HG02973 (cell line): ENCODE measurements around the gene C19orf44.
A peak's percentile ranks its signal among the peaks of the same experiment; 100 is the strongest.
"Not testable (repeated sequence)": the region's sequence is repeated elsewhere in the genome, so short reads cannot be mapped to it uniquely, and the experiment has no call there.

Experiments used
- ATAC-seq: cut with Tn5 transposase; IDR thresholded peaks from one replicate; pipeline ENCODE4 v1.9.1; 2021; ENCODE audit warnings: moderate library complexity; ENCODE audit not compliant: unreplicated experiment

C19orf44 gene

DNA sequence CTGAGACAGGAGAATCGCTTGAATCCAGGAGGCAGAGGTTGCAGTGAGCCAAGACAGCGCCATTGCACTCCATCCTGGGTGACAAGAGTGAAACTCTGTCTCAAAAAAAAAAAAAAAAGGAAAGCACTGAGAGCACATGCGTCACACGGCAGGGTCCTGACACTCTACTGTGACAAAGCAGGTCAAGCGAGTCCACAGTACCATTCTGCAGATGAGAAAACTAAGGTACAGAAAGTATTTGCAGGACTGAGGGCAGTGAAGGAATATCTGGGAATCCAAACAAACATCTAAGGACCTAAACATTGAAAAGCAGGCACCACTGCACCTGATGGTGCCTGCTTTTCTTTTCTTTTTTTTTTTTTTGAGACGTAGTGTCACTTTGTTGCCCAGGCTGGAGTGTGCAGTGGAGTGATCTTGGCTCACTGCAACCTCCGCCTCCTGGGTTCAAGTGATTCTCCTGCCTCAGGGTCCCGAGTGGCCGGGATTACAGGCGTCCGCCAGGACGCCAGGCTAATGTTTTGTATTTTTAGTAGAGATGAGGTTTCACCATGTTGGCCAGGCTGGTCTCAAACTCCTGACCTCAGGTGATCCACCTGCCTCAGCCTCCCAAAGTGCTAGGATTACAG is 29.3 kb upstream of the C19orf44 start:
- not testable (repeated sequence) for ATAC-seq

DNA sequence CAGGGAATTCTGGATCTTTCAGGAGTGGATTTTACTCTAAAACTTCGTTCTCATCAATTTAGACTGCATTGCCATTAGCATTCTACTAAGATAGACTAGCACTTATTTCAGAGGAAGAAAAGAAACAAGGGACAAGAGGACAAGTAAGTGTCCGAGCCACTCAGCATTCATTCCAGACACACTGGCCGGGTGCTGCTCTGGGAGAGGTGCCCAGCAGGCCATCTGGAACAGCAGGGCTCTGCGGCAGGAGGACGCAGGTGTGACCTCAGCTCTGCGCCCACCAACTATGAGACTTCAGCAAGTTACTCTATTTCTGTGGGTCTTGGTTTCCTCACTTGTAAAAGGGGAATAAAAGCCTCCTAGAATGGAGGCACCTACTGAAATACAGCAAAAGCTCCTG is 28.6 kb upstream of the C19orf44 start:
- ATAC-seq, result no peak

- ATAC-seq, result no peak
Observed at GRCh38 chr19:16470541-16470910, 25.7 kb upstream of the C19orf44 start.

GRCh38 chr19:16470911-16471811 is 25.0 kb upstream of the C19orf44 start:
- ATAC-seq, result peak; percentile 25

DNA sequence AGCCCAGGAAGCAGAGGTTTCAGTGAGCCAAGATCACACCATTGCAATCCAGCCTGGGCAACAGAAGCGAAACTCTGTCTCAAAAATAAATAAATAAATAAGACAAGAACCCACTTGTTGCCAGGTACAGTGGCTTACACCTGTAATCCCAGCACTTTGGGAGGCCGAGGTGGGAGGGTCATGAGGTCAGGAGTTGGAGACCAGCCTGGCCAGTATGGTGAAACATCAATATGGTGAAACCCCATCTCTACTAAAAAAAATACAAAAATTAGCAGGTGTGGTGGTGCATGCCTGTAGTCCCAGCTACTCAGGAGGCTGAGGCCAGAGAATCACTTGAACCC is 23.7 kb upstream of the C19orf44 start:
- ATAC-seq, result not testable (repeated sequence)

- no peak for ATAC-seq
Observed at GRCh38 chr19:16472992-16473391, 23.2 kb upstream of the C19orf44 start.

DNA sequence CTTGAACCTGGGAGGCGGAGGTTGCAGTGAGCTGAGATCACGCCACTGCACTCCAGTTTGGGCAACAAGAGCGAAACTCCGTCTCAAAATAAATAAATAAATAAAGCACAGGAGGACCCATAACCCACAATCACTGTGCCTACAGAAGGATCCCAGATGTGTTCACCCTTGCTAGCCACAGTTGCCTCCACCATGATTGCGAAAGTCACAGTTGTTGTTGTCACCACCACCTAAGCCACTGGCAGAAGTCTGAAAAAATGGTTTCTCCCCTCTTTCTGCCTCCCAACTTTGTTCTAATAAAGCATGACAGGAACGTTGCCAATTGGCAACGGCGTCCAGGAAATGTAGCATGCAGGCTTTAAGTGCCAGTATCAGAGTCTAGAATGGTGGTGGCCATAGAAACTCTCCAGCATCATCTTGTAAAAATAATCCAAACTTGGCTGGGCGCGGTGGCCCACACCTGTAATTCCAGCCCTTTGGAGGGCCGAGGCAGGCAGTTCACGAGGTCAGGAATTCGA is 22.3 kb upstream of the C19orf44 start:
- no peak for ATAC-seq

DNA sequence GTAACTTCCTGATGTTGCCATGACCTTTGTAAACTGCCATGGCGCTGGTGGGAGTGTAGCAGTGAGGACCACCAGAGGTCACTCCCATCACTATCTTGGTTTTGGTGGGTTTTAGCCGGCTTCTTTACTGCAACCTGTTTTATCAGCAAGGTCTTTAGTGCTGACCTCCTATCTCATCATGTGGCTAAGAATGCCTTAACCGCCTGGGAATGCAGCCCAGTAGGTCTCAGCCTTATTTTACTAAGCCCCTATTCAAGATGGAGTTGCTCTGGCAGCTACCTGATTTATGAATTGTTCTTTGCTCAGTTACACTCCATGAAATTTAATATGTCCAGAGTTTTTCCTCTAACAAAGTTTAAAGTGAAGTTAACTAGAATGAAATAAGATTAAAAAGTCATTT is 19.8 kb upstream of the C19orf44 start:
- ATAC-seq, result no peak

DNA sequence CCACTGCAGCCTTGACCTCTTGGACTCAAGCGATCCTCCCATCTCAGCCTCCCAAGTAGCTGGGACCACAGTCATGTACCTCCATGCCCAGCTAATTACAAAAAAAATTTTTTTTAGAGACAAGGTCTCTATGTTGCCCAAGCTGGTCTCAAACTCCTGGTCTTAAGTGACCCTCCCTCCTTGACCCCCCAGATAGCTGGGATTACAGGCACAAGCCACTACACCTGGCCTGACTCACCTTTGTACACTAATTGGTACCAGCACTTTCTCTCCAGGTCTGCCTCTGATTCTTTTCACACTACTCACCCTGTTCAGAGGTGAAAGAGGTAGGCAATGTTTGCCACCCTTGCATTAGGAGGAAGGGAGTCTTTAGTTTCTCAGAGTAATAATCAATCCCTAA is 18.9 kb upstream of the C19orf44 start:
- no peak for ATAC-seq

- no peak for ATAC-seq
Observed at GRCh38 chr19:16482745-16483144, 13.4 kb upstream of the C19orf44 start.

GRCh38 chr19:16486476-16486875 is 9.7 kb upstream of the C19orf44 start:
- not testable (repeated sequence) for ATAC-seq

DNA sequence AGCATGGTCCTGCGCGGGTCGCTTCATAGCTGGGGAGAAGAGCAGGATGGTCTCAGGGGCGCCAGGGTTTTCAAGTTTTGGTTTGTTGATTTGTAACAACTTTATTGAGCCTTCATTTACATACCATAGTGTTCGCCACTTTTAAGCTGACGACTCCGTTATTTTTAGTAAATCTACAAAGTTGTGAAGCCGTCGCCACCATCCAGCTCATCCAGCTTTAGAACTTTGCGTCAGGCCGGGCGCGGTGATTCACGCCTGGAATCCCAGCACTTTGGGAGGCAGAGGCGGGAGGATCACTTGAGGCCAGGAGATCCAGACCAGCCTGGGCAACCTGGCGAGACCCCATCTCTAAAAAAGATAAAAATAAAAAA is 404 bp downstream of the C19orf44 start:
- no peak for ATAC-seq

DNA sequence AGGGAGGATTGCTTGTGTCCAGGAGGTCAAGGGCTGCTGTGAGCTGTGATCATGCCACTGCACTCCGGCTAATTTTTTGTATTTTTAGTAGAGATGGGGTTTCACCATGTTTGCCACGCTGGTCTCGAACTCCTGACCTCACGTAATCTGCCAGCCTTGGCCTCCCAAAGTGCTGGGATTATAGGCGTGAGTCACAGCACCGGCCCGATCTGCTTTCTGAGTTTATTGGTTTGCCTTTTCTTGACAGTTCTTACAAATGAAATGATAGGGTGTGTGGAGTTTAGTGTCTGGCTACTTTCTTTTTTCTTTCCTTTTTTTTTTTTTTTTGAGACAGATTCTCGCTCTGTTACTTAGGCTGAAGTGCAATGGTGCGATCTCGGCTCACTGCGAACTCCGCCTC is 848 bp downstream of the C19orf44 start:
- ATAC-seq, result no peak

DNA sequence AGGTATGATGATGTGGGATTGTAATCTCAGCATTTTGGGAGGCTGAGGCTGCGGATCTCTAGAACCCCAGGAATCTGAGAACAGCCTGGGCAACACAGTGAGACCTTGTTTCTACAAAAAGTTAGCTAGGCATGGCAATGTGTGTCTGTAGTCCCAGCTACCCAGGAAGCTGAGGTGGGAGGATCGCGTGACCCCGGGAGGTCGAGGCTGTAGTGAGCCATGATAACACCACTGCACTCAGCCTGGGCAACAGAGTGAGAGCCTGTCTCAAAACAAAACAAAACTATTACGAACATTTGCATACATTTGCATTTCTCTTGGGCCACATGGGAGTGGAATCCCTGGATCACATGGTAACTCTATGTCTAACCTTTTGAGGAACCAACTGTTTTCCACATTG is 1.6 kb downstream of the C19orf44 start:
- ATAC-seq, result no peak

GRCh38 chr19:16504271-16504670 is 8.1 kb downstream of the C19orf44 start:
- ATAC-seq, result no peak

GRCh38 chr19:16506161-16506560 is 10.0 kb downstream of the C19orf44 start:
- ATAC-seq, result not testable (repeated sequence)

GRCh38 chr19:16506961-16507360 is 10.8 kb downstream of the C19orf44 start:
- no peak for ATAC-seq

DNA sequence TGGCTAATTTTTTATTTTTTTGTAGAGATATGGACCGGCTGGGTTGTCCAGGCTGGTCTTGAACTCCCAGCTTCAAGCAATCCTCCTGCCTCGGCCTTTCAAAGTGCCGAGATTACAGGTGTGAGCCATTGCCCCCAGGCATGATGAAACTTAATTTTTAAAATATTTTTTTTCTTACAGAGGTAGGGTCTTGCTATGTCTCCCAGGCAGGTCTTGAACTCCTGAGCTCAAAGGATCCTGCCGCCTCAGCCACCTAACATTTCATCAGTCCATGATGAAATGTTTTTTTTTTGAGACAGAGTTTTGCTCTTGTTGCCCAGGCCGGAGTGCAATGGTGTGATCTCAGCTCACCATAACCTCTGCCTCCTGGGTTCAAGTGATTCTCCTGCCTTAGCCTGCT is 12.4 kb downstream of the C19orf44 start:
- no peak for ATAC-seq

DNA sequence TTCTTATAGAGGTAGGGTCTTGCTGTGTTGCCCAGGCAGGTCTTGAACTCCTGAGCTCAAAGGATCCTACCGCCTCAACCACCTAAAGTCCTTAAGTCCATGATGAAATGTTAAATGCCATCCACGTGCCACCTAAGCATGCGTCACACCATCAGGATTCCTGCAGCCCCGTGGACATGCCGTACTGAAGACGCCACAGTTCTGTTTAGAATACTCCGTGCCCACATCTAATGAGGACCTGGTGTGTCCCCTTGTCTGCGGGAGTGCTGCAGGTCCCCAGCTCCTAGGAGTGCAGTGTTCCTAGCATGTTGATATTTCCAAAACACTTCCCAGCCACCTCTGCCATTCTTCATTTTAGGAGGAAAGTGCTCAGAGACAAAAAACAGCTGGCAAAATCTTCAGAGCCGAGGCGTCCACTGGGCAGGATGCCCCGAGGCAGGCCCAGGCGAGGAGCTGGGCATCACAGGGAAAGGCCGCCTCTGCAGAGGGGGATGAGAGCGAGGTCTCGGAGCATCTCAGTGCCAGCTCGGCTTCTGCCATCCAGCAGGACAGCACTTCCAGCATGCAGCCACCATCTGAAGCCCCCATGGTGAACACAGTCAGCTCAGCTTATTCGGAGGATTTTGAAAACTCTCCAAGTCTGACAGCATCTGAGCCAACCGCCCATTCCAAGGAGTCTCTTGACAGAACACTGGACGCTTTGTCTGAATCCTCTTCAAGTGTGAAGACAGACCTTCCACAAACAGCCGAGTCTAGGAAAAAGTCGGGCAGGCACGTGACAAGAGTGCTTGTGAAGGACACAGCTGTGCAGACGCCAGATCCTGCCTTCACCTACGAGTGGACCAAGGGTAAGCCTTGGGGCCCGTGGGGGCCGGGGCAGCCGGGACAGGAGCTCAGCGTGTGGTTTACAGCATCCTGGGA is 13.2 kb downstream of the C19orf44 start:
- no peak for ATAC-seq

DNA sequence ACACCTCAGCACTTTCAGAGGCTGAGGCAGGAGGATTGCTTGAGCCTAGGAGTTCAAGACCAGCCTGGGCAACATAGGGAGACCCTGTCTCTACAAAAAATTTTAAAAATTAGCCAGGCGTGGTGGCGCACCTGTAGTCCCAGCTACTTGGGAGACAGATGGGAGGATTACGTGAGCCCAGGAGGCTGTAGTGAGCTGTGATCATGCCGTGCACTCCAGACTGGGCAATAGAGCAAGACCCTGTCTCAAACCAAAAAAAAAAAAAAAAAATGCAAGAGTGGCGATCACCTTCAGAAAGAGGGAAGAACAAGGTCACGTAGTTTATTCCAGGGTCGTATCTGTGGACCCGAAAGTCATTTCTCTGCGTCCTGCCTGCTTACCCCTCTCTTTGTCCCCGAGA is 16.4 kb downstream of the C19orf44 start:
- not testable (repeated sequence) for ATAC-seq

GRCh38 chr19:16514383-16515019 is 18.3 kb downstream of the C19orf44 start:
- ATAC-seq, result no peak
